ENCODE results near the gene TDRKH. TPM values are rescaled to one million over a fixed set of nuclear protein-coding genes. Genes with fewer than 3 reads are reported as not detected.
A peak's percentile ranks its signal among the peaks of the same experiment; 100 is the strongest.

The TDRKH gene
- total RNA-seq, 3 donors from 2014 or later: 5.6 to 9.7 (median 6.7) TPM

DNA sequence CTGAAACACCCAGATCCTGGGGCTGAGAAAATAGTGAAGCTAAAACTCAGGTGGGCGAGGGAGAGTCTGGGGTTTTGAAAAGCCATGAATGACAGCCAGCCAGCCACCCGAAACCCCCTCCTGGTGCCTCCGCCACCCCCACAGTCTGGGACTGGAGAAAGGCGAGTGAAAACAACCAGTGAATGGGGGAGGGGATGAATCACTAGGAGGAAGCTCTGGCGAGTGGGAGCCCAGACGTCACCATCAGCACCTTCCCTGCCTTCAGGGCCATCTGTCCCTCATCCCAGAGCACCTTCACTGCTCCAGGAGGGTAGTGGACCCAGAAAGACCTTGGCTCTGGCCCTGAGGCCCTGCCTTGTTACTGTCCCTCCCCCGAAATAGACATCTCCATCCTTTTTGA, 32.1 kb upstream of the TDRKH start:
- H3K27ac ChIP-seq: peak overlapping the region in 1 of 2 donors; percentile 29
- DNase-seq (ENCODE audit: low spot score in 2 of 2): no peak
- H3K4me1 ChIP-seq: peaks cover 0 to 4% of the 10 kb centered on the region in 2 donors
- H3K4me3 ChIP-seq: no peak overlapping the region
- no peaks in the 10 kb centered on the region for H3K27me3 ChIP-seq
- TF ChIP-seq POLR2AphosphoS5 (IDR thresholded peaks at IDR 0.05) (no peak), POLR2A (IDR thresholded peaks at IDR 0.05) (no peak)
- TF ChIP-seq, protein P1, sequence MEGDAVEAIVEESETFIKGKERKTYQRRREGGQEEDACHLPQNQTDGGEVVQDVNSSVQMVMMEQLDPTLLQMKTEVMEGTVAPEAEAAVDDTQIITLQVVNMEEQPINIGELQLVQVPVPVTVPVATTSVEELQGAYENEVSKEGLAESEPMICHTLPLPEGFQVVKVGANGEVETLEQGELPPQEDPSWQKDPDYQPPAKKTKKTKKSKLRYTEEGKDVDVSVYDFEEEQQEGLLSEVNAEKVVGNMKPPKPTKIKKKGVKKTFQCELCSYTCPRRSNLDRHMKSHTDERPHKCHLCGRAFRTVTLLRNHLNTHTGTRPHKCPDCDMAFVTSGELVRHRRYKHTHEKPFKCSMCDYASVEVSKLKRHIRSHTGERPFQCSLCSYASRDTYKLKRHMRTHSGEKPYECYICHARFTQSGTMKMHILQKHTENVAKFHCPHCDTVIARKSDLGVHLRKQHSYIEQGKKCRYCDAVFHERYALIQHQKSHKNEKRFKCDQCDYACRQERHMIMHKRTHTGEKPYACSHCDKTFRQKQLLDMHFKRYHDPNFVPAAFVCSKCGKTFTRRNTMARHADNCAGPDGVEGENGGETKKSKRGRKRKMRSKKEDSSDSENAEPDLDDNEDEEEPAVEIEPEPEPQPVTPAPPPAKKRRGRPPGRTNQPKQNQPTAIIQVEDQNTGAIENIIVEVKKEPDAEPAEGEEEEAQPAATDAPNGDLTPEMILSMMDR (IDR thresholded peaks at IDR 0.05): no peak
- H3K9me3 ChIP-seq: no peaks in the 10 kb centered on the region
- H3K36me3 ChIP-seq: no peaks in the 10 kb centered on the region
- intact Hi-C loops (cut with DNase I; ENCODE audit: low total_unique reads): no loop called here

DNA sequence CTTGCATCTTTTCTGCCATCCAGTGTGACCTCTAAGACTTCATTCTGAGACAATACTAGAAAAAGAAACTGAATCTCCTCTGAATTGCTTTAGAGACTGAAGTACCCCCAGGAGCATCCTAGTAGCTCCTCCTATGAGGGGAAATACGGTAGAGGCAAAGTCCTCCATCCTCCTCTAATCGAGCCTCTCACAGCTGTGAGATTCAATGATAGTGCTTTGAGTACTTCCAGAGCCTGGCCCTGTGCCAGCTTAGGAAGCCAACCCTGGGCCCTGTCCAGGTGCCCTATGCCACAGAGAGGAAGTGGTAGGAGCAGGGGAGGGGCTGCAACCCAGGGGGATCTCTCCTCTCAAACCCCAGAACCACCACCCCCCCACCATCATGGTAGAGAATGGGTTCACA, 30.6 kb upstream of the TDRKH start:
- TF ChIP-seq, protein P1 (IDR thresholded peaks at IDR 0.05): no peak
- Histone ChIP-seq H3K27ac (no peak overlapping the region), H3K4me3 (no peak overlapping the region), H3K36me3 (no peaks in the 10 kb centered on the region), H3K9me3 (no peaks in the 10 kb centered on the region), H3K27me3 (no peaks in the 10 kb centered on the region), H3K4me1 (no peaks in the 10 kb centered on the region)
- DNase-seq (ENCODE audit: low spot score in 2 of 2): no peak
- intact Hi-C loops (cut with DNase I; ENCODE audit: low total_unique reads): no loop called here

DNA sequence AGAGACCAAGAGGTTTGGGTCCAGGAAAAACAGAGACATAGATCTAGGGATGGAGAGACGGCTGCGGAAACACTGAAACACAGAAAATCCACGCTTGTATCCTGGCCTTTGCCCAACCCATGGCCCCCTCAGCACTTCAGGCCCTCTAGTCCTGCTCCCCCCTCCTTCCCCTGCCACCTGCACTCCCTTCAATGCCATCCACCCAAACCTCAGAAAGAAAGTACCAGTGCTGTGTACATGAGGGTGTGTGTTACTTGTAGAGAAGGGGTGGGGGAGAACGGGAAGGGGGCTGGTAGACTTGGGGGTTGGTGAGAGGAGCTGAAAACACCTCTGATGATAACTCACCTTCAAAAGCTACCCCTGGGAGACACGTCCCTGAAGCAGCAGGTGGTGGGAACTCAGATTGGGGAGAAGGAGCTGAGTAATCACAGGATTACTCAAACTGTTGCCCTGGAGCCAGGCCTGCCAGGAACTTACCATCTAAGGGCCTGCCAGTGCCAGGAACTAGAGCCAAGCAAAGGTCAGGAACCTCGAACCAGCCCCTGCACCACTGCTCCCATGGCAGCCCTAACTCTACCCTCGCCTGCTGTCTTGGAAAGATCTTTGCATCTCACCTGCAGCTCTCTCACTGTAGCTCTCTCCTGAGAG, 29.8 kb upstream of the TDRKH start:
- Histone ChIP-seq H3K9me3 (no peaks in the 10 kb centered on the region), H3K36me3 (no peaks in the 10 kb centered on the region), H3K4me1 (no peaks in the 10 kb centered on the region), H3K27ac (peak overlapping the region; percentile 17 to 27), H3K27me3 (no peaks in the 10 kb centered on the region), H3K4me3 (no peak overlapping the region)
- intact Hi-C loops (cut with DNase I; ENCODE audit: low total_unique reads): no loop called here
- TF ChIP-seq, protein P1 (IDR thresholded peaks at IDR 0.05): no peak
- TF ChIP-seq POLR2A (IDR thresholded peaks at IDR 0.05): no peak
- TF ChIP-seq POLR2AphosphoS5 (IDR thresholded peaks at IDR 0.05): no peak
- no peak for DNase-seq (ENCODE audit: low spot score in 2 of 2)

DNA sequence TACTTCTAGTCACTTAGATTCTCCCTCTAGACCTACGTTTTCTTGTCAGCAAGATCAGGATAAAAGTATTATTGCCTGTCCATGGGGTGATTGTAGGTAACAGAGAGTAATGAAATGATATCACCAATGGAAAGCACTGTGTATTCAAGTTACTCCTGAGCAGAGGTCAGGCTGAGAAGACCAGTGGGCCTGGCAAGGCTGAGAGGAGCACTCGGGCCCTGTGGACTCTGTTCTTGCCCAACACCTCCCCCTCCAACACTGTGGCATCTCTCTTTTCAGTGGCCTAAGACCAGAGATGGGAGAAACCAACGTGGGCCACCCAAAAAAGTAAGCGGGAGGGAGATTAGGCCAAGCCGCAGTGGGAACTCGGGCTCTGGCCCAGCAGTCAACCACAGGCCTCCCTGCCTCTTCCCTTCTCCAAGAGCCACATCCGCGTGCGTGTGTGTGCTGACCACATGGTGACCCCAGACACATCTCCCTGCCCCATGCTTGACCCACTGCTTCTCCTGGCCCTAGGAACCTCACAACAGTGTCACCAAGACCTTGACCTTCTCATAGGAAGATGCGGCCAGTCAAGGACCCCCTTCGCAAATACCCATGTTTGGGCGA, 29.0 kb upstream of the TDRKH start:
- Histone ChIP-seq H3K4me1 (no peaks in the 10 kb centered on the region), H3K27me3 (no peaks in the 10 kb centered on the region), H3K4me3 (no peak overlapping the region), H3K36me3 (no peaks in the 10 kb centered on the region), H3K27ac (peak overlapping the region in 1 of 2 donors; percentile 27), H3K9me3 (no peaks in the 10 kb centered on the region)
- TF ChIP-seq POLR2AphosphoS5 (IDR thresholded peaks at IDR 0.05) (no peak), POLR2A (IDR thresholded peaks at IDR 0.05) (no peak)
- TF ChIP-seq, protein P1 (IDR thresholded peaks at IDR 0.05): no peak
- DNase-seq (ENCODE audit: low spot score in 2 of 2): no peak
- intact Hi-C loops (cut with DNase I; ENCODE audit: low total_unique reads): no loop called here

DNA sequence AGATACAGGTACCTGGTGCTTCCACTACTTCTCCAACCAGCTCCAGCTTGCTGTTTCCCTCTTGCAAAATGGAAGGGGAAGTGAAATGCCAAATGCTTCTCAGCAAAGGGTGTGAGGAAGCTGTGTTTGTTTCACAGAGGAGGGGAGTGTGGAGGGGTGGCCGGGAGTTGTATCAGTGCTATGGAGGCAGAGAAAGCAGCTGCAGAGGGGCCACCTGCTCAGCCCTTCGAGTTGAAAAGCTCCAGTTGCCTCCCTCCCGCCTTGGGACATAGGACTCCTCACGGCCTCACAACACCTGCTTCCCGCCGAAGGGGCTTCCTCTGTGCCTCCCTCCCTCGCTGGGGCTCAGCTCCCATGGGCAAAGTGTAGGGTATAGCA, 27.0 kb upstream of the TDRKH start:
- no peak for TF ChIP-seq POLR2A (IDR thresholded peaks at IDR 0.05)
- TF ChIP-seq, protein P1 (IDR thresholded peaks at IDR 0.05): no peak
- TF ChIP-seq POLR2AphosphoS5 (IDR thresholded peaks at IDR 0.05): no peak
- H3K4me3 ChIP-seq: no peak overlapping the region
- DNase-seq (ENCODE audit: low spot score in 2 of 2): no peak
- no peaks in the 10 kb centered on the region for H3K36me3 ChIP-seq
- H3K4me1 ChIP-seq: no peaks in the 10 kb centered on the region
- no peaks in the 10 kb centered on the region for H3K9me3 ChIP-seq
- H3K27ac ChIP-seq: no peak overlapping the region
- intact Hi-C loops (cut with DNase I; ENCODE audit: low total_unique reads): no loop called here
- H3K27me3 ChIP-seq: no peaks in the 10 kb centered on the region

Measured in breast epithelium (tissue), 4 donors.